T-helper 1 cell (primary cell): ENCODE results near the gene SH3BP2.
A peak's percentile ranks its signal among the peaks of the same experiment; 100 is the strongest.

Experiments used
- DNase-seq, 5 donors: peaks; one replicate each; pipeline ENCODE4 v3.0.0-alpha.2; 2012 to 2020

The SH3BP2 gene

DNA sequence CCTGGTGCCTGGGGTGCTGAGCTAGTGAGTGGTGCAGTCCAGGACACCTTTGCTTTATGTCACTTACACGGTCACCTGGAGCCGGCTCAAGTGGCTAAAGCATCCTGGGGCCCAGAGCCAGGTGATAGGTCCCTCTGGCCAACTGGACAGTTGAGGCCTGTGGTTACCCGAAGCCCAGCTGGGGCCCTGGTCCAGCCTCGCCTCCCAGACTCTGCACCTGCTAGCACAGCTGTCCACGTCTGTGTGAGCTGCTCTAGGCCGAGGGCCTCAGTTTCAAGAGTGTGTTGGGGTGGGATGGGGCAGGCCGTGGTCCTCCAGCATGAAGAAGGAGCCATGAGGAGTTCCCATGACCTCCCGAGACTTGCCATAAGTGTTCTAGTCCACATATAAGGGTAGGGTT, 43.1 kb downstream of the SH3BP2 start:
- no peak for DNase-seq

DNA sequence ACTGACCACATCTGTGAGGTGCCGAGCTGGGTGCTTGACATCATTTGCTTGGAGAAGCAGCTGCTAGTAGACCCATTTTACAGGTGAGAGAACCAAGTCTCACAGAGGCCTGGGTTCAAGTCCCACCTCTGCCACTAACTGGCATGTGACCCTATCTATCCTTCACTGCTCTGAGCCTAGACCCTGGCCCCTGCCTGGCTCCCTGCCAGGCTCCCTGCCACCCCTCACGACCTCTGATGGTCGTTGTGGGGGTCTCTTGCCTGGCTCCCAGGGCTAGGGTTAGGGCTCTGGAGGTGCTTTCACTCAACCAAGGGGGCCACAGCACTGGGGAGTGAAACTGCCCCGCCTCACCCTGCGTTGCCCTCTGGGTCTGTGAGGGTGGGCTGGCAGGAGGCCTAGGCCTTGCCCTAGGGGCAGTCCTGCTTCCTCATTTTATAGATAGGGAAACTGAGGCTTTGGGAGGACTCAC, 43.5 kb downstream of the SH3BP2 start:
- DNase-seq: no peak

- no peak for DNase-seq
Observed at GRCh38 chr4:2837110-2837903, 44.4 kb downstream of the SH3BP2 start.

GRCh38 chr4:2837904-2838496, 45.1 kb downstream of the SH3BP2 start:
- peak; percentile 36 to 85 (median 64) for DNase-seq

DNA sequence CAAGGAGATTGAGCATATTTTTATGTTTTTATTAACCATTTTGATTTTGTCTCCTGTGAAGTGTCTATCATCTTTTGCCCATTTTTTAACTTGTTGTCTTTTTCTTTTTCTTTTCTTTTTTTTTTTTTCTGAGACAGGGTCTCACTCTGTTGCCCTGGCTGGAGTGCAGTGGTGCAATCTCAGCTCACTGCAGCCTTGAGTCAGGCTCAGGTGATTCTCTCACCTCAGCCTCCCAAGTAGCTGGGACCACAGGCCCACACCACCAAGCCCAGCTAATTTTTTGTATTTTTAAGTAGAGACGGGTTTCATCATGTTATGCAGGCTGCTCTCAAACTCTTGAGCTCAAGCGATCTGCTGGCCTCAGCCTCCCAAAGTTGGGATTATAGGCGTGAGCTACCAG, 46.2 kb downstream of the SH3BP2 start:
- no peak for DNase-seq

GRCh38 chr4:2842687-2843262, 49.9 kb downstream of the SH3BP2 start:
- DNase-seq: no peak

- DNase-seq: peak; percentile 82 to 94 (median 89)
Observed at GRCh38 chr4:2843263-2843940, 50.5 kb downstream of the SH3BP2 start, which contains the start of gene ADD1. Gene ADD1, plus strand, starts transcription at chr4:2843844. Its CDS starts 32,072 bp downstream, at chr4:2875916.

- no peak for DNase-seq
Observed at GRCh38 chr4:2843941-2844584, 51.2 kb downstream of the SH3BP2 start.

- DNase-seq: no peak
Observed at GRCh38 chr4:2846172-2846571, 53.3 kb downstream of the SH3BP2 start.

- DNase-seq: no peak
Observed at GRCh38 chr4:2847302-2847871, 54.5 kb downstream of the SH3BP2 start.

- DNase-seq: no peak
Observed at GRCh38 chr4:2848449-2848848, 55.6 kb downstream of the SH3BP2 start.

DNA sequence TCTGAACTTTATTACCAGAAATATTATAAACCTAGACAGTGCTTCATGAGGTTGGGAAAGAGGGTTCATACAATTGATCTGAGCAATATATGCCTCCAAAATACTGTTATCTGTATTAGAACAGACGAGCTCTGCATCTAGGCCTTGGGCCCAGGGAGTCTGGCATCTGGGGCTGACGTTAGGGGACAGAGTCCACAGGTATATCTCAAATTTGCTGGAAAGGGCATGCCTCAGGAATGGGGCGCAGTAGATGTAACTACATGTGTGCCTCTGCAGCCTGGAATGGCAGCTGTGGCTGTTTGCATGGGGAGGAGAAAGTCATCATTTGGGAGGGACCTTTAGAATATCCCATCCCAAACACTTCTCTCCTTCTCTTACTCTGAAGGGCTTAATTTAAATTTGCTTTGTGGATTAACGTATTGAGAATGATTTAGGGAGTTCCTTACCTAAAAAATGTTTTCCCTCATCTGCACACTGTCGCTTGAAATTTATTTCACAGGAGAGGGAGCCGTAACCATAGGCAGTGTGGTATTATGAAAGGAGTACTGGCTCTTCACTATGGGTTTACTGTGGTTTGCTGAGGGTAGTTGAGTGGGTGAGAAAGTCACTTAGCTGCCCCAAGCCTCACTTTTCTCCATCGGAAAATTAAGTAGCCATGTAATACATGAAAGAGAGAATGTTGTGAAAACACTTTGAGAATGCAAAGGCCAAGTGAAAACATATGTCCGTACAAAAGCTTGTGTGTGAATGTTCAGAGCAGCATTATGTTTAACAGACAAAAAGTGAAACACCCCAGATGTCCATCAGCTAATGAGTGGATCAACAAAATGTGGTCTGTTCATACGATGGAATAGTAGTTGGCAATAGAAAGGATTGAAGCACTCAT, 56.6 kb downstream of the SH3BP2 start:
- DNase-seq: no peak

DNA sequence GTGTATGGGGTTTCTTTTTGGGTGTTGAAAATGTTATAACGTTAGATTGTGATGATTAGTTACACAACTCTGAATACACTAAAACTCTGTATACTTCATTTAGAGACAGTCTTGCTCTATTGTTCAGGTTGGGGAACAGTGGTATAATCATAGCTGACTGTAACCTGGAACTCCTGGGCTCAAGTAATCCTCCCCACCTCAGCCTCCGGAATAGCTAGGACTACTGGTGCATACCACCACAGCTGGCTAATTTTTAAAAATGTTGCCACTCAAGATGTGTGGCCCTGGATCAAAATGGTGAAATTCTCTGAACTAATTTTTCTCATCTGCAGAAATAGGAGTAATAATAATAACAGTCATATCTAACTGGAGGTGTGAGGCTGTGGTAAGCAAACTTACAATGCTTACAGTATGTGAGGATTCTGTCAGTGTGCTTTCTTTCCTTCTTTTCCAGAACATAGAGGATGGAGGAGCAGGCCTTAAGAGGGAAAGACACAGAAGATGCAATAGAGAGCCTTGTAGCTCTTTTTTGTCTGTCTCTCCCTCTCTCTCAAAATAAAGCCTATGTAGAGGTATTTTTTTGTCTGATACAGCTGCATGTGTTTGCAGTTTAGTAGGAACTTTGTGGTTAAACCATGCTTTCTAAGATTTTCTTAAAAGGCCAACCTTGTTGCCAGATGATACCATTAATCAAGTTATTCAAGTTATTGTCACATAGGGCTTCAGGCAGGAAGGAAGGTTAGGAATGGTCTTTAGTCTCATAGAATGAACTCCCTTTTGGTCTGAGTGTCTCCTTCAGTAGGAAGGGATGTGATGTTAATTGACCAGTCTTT, 58.3 kb downstream of the SH3BP2 start:
- no peak for DNase-seq

GRCh38 chr4:2852481-2852921, 59.6 kb downstream of the SH3BP2 start:
- no peak for DNase-seq

DNA sequence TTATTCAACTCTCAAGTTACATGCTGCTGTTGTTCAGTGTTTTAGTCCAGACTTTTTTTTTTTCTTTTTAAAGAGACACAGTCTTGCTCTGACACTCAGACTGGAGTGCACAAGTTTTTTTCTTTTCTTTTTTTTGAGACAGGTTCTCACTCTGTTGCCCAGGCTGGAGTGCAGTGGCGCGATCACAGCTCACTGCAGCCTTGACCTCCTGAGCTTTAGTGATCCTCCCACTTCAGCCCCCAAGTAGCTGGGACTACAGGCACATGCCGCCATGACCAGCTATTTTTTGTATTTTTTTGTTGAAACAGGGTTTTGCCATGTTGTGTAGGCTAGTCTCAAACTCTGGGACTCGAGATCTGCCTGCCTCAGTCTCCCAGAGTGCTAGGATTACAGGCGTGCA, 62.7 kb downstream of the SH3BP2 start:
- DNase-seq: no peak

GRCh38 chr4:2856266-2856665, 63.4 kb downstream of the SH3BP2 start:
- no peak for DNase-seq

- no peak for DNase-seq
Observed at GRCh38 chr4:2857349-2857927, 64.6 kb downstream of the SH3BP2 start.

GRCh38 chr4:2858451-2859217, 65.7 kb downstream of the SH3BP2 start:
- no peak for DNase-seq

DNA sequence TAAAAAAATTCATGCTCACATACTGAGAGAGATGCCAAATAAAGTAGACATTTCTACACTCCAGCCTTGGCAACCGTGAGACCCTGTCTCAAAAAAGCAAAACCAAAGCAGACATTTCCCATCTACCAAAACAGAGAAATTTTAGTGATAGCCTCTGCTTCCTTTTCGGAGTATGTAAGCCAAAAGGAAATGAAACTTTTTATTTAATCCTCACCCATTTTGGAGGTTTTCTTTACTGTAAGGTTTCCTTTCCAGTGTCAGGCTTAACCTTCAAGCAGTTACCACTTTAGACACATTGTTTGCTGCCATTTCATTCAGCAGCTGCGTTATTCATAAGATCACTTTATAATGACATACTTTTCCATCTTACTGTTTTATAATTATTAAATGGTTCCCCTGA, 66.6 kb downstream of the SH3BP2 start:
- no peak for DNase-seq
